Right kidney (tissue), 1 donor: ENCODE measurements around the gene MAT2A.
"Not testable (repeated sequence)": the region's sequence is repeated elsewhere in the genome, so short reads cannot be mapped to it uniquely, and the experiment has no call there.

Experiments used
- DNase-seq: peaks from one replicate; pipeline ENCODE4 v3.0.0-alpha.2; 2016

The MAT2A gene

DNA sequence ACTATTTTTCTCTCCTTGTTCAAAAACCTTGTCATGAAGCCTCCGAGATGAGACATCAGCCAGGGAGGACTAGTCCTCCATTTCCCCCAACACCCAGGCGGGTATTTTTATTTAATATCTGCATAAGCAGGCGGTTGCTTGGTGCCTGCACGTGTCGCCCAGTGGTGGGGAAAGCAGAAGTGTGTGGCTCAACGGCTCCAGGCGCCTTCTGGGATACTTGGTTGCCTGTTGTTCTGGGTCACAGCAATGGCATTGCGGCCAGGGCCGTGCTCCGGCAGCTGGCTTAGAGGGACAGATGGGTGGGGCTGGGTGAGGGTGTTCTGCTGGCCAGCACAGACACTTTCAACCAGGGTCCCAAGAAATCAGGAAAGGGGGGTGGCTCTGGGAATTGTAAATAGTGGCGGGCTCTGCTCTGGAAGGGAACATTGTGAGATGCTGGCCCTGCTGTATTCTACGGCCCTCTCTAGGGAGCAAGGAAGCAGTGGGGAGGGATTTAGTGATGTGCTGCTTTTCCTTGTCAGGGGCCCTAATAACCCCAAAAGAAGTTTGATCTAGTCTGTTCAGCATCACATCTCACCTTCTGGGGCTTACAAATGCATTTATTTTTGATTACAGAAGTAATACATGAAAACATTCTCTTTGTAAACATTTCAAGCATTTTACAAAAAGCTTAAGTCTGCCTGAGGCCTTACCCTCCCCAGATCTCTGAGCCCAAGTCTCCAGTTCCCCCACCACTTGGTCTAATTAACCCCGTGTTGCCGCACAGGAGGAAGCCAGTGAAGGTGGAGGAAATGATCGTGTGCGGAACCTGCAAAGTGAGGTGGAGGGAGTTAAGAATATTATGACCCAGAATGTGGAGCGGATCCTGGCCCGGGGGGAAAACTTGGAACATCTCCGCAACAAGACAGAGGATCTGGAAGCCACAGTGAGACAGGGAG is 39.5 kb downstream of the MAT2A start:
- DNase-seq = peak; percentile 46

DNA sequence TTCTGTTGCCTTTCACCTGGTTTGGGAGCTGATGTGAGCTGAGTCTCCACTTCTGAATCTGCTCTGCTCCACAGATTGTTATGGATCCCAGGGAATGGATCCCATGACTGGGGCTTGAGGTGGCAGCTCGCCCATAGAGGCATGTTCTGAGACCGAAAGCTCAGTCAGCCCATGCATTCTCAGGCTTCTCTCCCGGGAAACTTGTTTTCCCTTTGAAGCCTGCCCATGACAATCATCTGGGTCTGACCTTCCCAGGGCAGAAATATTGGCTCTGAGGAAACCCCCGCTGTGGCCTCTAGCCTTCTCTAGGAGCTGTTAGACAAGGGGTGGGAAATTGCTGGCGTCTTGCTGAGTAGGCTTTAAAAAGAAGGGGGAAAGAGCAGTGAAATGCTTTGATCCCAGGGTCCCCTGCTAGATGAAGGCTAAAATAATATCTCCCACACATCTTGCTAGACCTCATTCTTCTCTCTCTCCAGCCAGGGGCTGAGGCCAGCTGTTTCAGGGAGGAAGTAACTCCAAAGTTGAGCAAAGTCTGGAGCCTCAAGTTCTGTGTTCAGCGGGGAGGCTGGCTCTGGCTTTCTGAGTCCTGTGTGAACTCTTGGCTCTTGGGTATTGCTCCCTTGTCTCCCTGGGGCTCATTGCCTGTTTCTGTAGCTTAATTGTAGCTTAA is 40.4 kb downstream of the MAT2A start:
- peak; percentile 48 for DNase-seq

DNA sequence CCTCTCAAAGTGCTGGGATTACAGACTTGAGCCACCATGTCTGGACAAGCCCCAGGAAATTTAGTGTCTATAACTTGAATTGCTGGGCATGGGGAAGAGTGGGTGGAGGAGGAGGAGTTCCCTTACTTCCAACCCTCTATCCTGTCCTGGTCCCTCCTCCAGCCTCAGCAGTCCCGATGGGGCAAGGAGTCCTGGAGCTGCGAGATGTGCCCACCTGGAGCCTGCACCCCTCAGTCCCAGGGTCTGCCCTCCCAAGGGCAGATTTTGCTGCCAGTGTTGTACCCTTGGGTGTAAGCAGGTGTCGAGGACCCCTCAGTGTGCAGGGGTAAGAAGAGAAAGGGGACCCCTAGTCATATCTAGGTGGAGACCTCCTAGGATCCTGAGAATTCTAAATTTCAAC is 41.2 kb downstream of the MAT2A start:
- no peak for DNase-seq

GRCh38 chr2:85582492-85582891 is 43.5 kb downstream of the MAT2A start:
- no peak for DNase-seq

- DNase-seq = no peak
These were observed 44.8 kb downstream of the MAT2A start for GRCh38 chr2:85583667-85584353.

DNA sequence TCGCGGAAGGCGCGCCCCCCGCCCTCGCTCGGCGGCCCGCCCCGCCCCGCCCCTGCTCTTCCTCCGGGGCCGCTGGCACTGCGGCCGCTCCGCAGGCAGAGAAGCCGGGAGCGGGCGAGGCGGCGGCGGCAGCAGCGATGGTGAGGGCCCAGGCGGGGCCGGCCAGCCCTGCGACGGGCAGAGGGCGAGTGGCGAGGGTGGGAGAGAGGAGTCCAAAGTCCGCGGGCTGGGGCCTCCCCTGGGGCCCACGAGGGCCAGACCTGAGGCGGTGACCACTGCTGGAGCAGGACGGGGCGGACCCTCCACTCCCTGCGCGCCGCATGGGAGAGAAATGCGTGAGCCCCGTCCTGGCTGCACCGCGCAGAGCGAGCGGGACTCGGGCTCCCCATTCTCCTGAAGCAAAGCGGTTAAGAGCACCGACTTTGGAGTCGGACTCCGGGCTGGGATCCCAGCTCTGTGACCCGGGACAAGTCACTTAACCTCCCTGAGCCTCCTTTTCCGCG is 45.4 kb downstream of the MAT2A start, which contains the start of gene VAMP5:
Gene VAMP5, plus strand, starts transcription at position 78 of the 503 bp plus-strand sequence. Its CDS starts 60 bp downstream, at position 138.
- DNase-seq = peak; percentile 80

- DNase-seq = no peak
These were observed 46.2 kb downstream of the MAT2A start for GRCh38 chr2:85584857-85585780.

DNA sequence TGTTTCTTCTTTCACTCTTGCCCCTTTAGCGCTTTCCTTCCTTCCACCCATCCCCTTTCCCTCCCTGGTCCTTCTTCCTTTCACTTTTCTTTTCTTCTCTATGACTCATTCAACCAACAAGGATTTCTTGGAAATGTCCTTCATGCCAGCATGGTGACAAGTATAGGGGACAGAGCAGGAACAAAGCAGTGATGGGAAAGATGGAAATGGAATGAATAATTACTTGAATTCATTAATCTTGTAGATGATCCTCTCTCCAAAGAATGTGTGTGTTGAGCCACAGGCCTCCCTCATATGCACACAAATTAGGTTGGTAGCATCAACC is 46.8 kb downstream of the MAT2A start:
- DNase-seq = no peak

DNA sequence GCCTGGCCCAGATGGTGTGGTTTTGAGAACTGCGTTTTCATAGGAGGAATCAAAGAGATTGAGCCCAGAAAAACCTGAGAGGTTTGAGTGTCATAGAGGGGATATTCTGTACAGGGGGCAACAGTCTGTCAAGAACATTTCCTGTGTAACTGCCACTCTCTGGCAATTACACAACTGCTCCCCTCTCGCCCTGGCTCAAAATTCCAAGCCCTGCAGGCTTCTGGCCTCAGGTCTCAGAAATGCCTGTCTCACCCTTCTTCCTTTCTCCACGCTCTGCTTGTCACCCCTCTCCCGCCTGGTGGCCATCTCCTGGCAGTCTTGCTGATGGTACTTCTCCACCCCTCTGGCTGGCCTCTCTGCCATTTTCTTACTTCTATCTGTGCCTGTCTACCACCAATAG is 49.3 kb downstream of the MAT2A start:
- DNase-seq = no peak

GRCh38 chr2:85588645-85589044 is 49.7 kb downstream of the MAT2A start:
- no peak for DNase-seq

- no peak for DNase-seq
These were observed 50.2 kb downstream of the MAT2A start for GRCh38 chr2:85589181-85589580.

GRCh38 chr2:85589982-85590791 is 51.2 kb downstream of the MAT2A start:
- no peak for DNase-seq

DNA sequence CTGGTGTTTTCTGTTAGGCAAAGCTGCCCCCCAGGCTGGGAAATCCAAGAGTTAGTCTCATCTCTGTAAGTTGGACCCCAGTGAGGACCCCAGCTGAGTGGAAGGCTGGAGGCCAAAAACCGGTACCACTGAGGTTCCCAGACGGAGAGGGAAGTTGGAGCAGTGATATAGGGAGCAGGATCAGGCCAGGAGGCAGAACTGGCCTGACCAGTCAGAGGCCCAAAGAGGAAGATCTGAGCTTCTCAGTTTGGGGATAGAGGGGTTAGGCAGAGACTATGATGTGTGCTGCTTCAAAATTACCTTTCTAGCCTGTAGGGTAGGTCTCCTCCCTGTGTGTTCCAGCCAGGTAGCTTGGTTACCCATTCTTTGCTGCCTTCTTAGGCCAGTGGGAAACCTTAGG is 52.0 kb downstream of the MAT2A start:
- DNase-seq = no peak

- DNase-seq = no peak
These were observed 52.6 kb downstream of the MAT2A start for GRCh38 chr2:85591563-85591962.

GRCh38 chr2:85592299-85592698 is 53.3 kb downstream of the MAT2A start:
- not testable (repeated sequence) for DNase-seq

GRCh38 chr2:85593023-85593422 is 54.1 kb downstream of the MAT2A start:
- DNase-seq = no peak
